ENCODE measurements around the gene HES1. TPM values are rescaled to one million over a fixed set of nuclear protein-coding genes. Genes with fewer than 3 reads are reported as not detected.
"Not testable (repeated sequence)": the region's sequence is repeated elsewhere in the genome, so short reads cannot be mapped to it uniquely, and the experiment has no call there.

Gene HES1
- total and polyA plus RNA-seq, 12 donors, result 12.4 to 59.3 (median 33.2) TPM

GRCh38 chr3:194148383-194148782 is 12.4 kb downstream of the HES1 start:
- Histone ChIP-seq H3K4me3 (no peak overlapping the region), H3K36me3 (replicated peaks in 1 of 2) (no peaks in the 10 kb centered on the region), H3K27me3 (no peaks in the 10 kb centered on the region), H3K27ac (no peak overlapping the region), H3K9me3 (replicated peaks in 1 of 3) (no peaks in the 10 kb centered on the region), H3K4me1 (replicated peaks in 1 of 2) (peaks cover 0 to 10% of the 10 kb centered on the region in 2 donors)
- WGBS, 4 donors, result 54 to 66% (median 57%) methylated on average over 7 of the region's 7 CpGs
- peak in 6 of 7 donors; percentile 64 to 84 (median 68) for DNase-seq
- intact Hi-C loops (cut with DNase I), result no loop called here
- TF ChIP-seq CTCF (IDR thresholded peaks at IDR 0.05), result no peak
- no peak for TF ChIP-seq POLR2A (IDR thresholded peaks at IDR 0.05)

- no peaks in the 10 kb centered on the region for H3K36me3 ChIP-seq (replicated peaks in 1 of 2)
- intact Hi-C loops (cut with DNase I), result no loop called here
- H3K4me1 ChIP-seq (replicated peaks in 1 of 2), result peaks cover 0 to 4% of the 10 kb centered on the region in 2 donors
- H3K27me3 ChIP-seq, result no peaks in the 10 kb centered on the region
- H3K9me3 ChIP-seq (replicated peaks in 1 of 3), result peaks cover 0 to 5% (median 0%) of the 10 kb centered on the region in 3 donors
- WGBS, 4 donors, result 86 to 89% (median 88%) methylated on average over 8 of the region's 8 CpGs
- no peak for DNase-seq
- TF ChIP-seq POLR2A (IDR thresholded peaks at IDR 0.05), result no peak
- TF ChIP-seq CTCF (IDR thresholded peaks at IDR 0.05), result no peak
- no peak overlapping the region for H3K4me3 ChIP-seq
- H3K27ac ChIP-seq, result no peak overlapping the region
Measured at GRCh38 chr3:194150252-194150934, 14.4 kb downstream of the HES1 start.

GRCh38 chr3:194150935-194151302 is 15.0 kb downstream of the HES1 start:
- H3K36me3 ChIP-seq (replicated peaks in 1 of 2); H3K4me1 ChIP-seq (replicated peaks in 1 of 2); H3K27ac ChIP-seq: not testable (repeated sequence)

GRCh38 chr3:194154346-194154745 is 18.4 kb downstream of the HES1 start:
- Histone ChIP-seq H3K36me3 (replicated peaks in 1 of 2) (no peaks in the 10 kb centered on the region), H3K9me3 (replicated peaks in 1 of 3) (peaks cover 0 to 5% (median 0%) of the 10 kb centered on the region in 3 donors), H3K4me3 (no peak overlapping the region), H3K4me1 (replicated peaks in 1 of 2) (no peaks in the 10 kb centered on the region), H3K27me3 (no peaks in the 10 kb centered on the region), H3K27ac (no peak overlapping the region)
- 92 to 99% (median 95%) methylated on average over 6 of the region's 6 CpGs for WGBS, 4 donors
- intact Hi-C loops (cut with DNase I), result no loop called here
- TF ChIP-seq CTCF (IDR thresholded peaks at IDR 0.05), result no peak
- no peak for TF ChIP-seq POLR2A (IDR thresholded peaks at IDR 0.05)
- DNase-seq, result no peak

More at GRCh38 chr3:194150935-194151302, 15.0 kb downstream of the HES1 start:
- intact Hi-C loops (cut with DNase I); H3K9me3 ChIP-seq (replicated peaks in 1 of 3); H3K27me3 ChIP-seq; DNase-seq; H3K4me3 ChIP-seq: not testable (repeated sequence)
- WGBS, 4 donors, result 91 to 100% (median 94%) methylated on average over 2 of the region's 2 CpGs

GRCh38 chr3:194156095-194156494 is 20.1 kb downstream of the HES1 start:
- H3K4me3 ChIP-seq, result no peak overlapping the region
- peaks cover 0 to 5% (median 0%) of the 10 kb centered on the region in 3 donors for H3K9me3 ChIP-seq (replicated peaks in 1 of 3)
- no peaks in the 10 kb centered on the region for H3K4me1 ChIP-seq (replicated peaks in 1 of 2)
- DNase-seq, result peak in 1 of 7 donors; percentile 19
- 63 to 74% (median 70%) methylated on average over 9 of the region's 9 CpGs for WGBS, 4 donors
- no peak for TF ChIP-seq POLR2A (IDR thresholded peaks at IDR 0.05)
- TF ChIP-seq CTCF (IDR thresholded peaks at IDR 0.05), result no peak
- no peaks in the 10 kb centered on the region for H3K27me3 ChIP-seq
- intact Hi-C loops (cut with DNase I), result no loop called here
- H3K27ac ChIP-seq, result no peak overlapping the region
- no peaks in the 10 kb centered on the region for H3K36me3 ChIP-seq (replicated peaks in 1 of 2)

Data from adrenal gland (tissue), 12 donors.